Stimulated activated CD4-positive, alpha-beta T cell treated with anti-CD3 and anti-CD28 coated beads, Interleukin-12 subunit alpha, Interleukin-12 subunit beta, amount 100 ng/mL, for 48 hours (primary cell): ENCODE data around the gene U2AF2.
"Not testable (repeated sequence)": the region's sequence is repeated elsewhere in the genome, so short reads cannot be mapped to it uniquely, and the experiment has no call there.

Experiments
- DNase-seq, 3 donors: peaks; one replicate each; pipeline ENCODE4 v3.0.0-alpha.2; 2020; ENCODE audit warnings: low read depth in 2 of 3, low spot score in 1 of 3

Gene U2AF2

GRCh38 chr19:55703790-55704215 lies 49.0 kb downstream of the U2AF2 start:
- DNase-seq = peak; percentile 27 to 38 (median 34)

GRCh38 chr19:55704494-55705245 lies 49.8 kb downstream of the U2AF2 start:
- no peak for DNase-seq

DNA sequence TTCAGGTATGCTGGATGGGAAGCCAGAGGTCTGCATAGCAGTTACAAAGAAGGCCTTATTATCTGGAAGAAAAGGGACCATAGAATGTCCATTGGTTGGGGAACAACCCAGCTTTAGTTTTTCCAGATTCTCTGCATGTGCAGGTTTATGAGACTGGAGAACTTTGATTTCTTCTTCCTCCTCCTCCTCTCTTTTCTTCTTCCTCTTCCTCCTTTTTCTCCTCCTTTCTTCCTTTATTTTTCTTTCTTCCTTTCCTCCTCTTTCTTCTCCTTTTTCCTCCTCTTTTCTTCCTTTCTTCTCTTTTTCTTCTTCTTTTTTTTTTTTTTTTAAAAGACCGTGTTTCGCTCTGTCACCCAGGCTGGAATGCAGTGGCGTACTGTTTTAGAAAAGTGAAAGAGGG lies 51.1 kb downstream of the U2AF2 start:
- DNase-seq = no peak

DNA sequence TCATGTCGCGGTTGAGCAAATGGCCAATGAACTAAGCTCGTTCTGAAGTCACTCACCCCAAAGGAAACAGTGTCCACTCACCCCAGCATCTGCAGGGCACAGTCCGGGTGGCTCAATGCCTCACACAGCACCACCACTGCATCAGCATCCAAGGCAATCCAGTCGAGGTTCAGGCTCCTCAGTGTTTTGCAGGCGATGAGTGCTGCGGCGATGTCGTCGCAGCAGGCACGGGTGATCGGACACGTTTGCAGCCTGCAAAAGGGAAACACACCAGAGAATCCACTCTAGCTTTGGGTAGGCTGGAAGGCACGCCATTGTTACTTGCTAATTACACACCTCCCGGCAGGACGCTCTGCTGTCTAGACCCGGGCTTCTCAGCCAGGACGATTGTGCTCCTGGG lies 56.9 kb downstream of the U2AF2 start:
- no peak for DNase-seq

- DNase-seq = no peak
Observed at GRCh38 chr19:55712804-55713631, 58.2 kb downstream of the U2AF2 start.

DNA sequence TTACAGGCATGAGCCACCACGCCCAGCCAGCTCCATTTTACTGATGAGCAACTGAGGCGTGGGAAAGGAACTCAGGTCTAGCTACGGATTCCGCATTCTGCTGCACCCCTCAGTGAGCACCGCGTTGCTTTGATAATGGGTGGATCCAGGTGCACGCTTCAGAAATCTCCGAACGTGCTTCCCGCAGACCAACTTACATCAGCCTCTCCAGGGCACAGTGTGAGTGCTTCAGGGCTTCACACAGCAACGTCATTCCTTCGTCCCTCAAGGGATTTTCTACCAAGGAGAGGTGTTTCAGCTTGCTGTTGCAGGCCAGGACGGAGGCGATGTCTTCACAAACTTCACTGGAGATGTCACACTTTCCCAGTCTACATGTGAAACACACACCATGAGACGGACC lies 61.7 kb downstream of the U2AF2 start:
- DNase-seq = no peak

DNA sequence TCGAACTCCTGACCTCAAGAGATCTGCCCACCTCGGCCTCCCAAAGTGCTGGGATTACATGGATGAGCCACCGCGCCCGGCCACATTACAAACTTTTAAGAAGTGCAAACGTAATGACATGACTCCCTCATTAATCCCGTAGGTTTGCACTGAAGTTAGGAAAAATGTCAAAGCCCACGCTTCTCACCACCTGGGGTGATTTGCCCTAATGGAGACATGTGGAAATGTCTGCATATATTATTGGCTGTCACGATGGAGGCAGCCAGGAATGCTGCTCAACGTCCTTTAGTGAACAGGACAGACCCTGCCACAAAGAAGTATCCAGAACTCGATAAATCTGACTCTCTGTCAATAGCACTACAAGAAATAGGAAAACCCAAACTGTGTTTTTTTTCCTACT lies 62.4 kb downstream of the U2AF2 start:
- no peak for DNase-seq

GRCh38 chr19:55717879-55718711 lies 63.3 kb downstream of the U2AF2 start:
- DNase-seq = not testable (repeated sequence)

- no peak for DNase-seq
Observed at GRCh38 chr19:55720214-55720746, 65.4 kb downstream of the U2AF2 start.

DNA sequence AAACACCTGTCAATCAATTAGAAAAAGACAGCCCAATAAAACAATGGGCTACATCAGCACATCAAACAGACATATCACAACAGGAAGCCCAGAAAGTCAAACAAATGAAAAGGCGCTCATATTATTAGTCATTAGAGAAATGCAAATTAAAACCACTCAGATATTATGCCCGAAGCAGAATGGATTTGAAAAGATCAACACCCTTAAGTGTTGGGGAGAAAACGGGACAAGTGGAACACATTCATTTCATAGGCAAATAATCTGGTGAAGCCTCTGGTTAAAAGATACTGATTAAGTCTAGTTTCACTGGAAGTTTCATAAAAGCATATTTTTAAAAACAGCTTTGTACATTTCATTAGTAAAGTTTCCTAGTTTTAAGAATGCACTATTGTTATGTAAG lies 66.0 kb downstream of the U2AF2 start:
- DNase-seq = no peak

DNA sequence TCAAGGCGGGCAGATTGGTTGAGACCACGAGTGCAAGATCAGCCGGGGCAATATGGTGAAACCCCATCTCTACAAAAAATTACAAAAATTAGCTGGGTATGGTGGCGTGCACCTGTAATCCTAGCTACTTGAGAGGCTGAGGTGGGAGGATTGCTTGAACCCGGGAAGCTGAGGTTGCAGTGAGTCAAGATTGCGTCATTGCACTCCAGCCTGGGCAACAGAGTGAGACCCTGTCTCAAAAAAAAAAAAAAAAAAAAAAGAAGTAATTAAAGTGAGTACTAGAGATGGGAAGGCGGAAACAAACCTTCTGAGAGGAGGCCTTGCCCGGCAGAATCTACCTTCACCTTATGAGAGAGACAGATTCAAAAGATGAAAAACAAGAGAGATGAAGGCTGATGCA lies 68.7 kb downstream of the U2AF2 start:
- DNase-seq = no peak
